ENCODE data around the gene PKN2. TPM values are rescaled to one million over a fixed set of nuclear protein-coding genes. Genes with fewer than 3 reads are reported as not detected.

Gene PKN2
- total and polyA plus RNA-seq, 9 of the 15 experiments (the other 6 are each of a cell fraction or from before 2014, with no cell fraction given) = 4.5 to 25.3 (median 19.2) TPM

GRCh38 chr1:88777604-88778149 lies 93.6 kb downstream of the PKN2 start (continued):
- TF ChIP-seq, protein P1, sequence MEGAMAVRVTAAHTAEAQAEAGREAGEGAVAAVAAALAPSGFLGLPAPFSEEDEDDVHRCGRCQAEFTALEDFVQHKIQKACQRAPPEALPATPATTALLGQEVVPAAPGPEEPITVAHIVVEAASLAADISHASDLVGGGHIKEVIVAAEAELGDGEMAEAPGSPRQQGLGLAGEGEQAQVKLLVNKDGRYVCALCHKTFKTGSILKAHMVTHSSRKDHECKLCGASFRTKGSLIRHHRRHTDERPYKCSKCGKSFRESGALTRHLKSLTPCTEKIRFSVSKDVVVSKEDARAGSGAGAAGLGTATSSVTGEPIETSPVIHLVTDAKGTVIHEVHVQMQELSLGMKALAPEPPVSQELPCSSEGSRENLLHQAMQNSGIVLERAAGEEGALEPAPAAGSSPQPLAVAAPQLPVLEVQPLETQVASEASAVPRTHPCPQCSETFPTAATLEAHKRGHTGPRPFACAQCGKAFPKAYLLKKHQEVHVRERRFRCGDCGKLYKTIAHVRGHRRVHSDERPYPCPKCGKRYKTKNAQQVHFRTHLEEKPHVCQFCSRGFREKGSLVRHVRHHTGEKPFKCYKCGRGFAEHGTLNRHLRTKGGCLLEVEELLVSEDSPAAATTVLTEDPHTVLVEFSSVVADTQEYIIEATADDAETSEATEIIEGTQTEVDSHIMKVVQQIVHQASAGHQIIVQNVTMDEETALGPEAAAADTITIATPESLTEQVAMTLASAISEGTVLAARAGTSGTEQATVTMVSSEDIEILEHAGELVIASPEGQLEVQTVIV (CRISPR knock-in tag; IDR thresholded peaks at IDR 0.05; ENCODE audit: borderline replicate concordance) = no peak
- no peak for TF ChIP-seq UBTF (IDR thresholded peaks at IDR 0.05; ENCODE audit: borderline replicate concordance in 1 of 2, low read depth in 2 of 2, low read length in 2 of 2)
- no peak for TF ChIP-seq ZNF184 (CRISPR knock-in tag; IDR thresholded peaks at IDR 0.05)
- TF ChIP-seq SREBF1 (IDR thresholded peaks at IDR 0.05; ENCODE audit: borderline replicate concordance, low read depth, low read length) = no peak
- no peak for TF ChIP-seq ZNF24 (IDR thresholded peaks at IDR 0.05)
- TF ChIP-seq ZNF282 (CRISPR knock-in tag; IDR thresholded peaks at IDR 0.05) = no peak
- TF ChIP-seq IRF2 (CRISPR knock-in tag; IDR thresholded peaks at IDR 0.05) = no peak
- TF ChIP-seq, protein P2, sequence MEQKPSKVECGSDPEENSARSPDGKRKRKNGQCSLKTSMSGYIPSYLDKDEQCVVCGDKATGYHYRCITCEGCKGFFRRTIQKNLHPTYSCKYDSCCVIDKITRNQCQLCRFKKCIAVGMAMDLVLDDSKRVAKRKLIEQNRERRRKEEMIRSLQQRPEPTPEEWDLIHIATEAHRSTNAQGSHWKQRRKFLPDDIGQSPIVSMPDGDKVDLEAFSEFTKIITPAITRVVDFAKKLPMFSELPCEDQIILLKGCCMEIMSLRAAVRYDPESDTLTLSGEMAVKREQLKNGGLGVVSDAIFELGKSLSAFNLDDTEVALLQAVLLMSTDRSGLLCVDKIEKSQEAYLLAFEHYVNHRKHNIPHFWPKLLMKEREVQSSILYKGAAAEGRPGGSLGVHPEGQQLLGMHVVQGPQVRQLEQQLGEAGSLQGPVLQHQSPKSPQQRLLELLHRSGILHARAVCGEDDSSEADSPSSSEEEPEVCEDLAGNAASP (IDR thresholded peaks at IDR 0.05) = no peak
- no peak for TF ChIP-seq ADNP (tag; IDR thresholded peaks at IDR 0.05)
- TF ChIP-seq KLF16 (IDR thresholded peaks at IDR 0.05) = 0 out of 2 replicates have a peak, but pooled peaks have one; percentile 10
- TF ChIP-seq, protein P3, sequence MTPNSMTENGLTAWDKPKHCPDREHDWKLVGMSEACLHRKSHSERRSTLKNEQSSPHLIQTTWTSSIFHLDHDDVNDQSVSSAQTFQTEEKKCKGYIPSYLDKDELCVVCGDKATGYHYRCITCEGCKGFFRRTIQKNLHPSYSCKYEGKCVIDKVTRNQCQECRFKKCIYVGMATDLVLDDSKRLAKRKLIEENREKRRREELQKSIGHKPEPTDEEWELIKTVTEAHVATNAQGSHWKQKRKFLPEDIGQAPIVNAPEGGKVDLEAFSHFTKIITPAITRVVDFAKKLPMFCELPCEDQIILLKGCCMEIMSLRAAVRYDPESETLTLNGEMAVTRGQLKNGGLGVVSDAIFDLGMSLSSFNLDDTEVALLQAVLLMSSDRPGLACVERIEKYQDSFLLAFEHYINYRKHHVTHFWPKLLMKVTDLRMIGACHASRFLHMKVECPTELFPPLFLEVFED (CRISPR knock-in tag; conservative IDR thresholded peaks at IDR 0.05) = no peak
- 0 out of 2 replicates have a peak, but pooled peaks have one; percentile 38 for TF ChIP-seq SMARCE1 (IDR thresholded peaks at IDR 0.05)
- TF ChIP-seq, protein P4, sequence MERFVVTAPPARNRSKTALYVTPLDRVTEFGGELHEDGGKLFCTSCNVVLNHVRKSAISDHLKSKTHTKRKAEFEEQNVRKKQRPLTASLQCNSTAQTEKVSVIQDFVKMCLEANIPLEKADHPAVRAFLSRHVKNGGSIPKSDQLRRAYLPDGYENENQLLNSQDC (CRISPR knock-in tag; IDR thresholded peaks at IDR 0.05) = no peak
- TF ChIP-seq LARP7 (IDR thresholded peaks at IDR 0.05) = no peak
- no peak for TF ChIP-seq NFRKB (IDR thresholded peaks at IDR 0.05; ENCODE audit: low read depth)
- 0 out of 2 replicates have a peak, but pooled peaks have one; percentile 20 for TF ChIP-seq GATAD2B (IDR thresholded peaks at IDR 0.05; ENCODE audit: borderline replicate concordance)
- no peak for TF ChIP-seq BRD4 (IDR thresholded peaks at IDR 0.05)
- no peak for TF ChIP-seq HNRNPH1 (optimal IDR thresholded peaks at IDR 0.05; ENCODE audit: low read depth, low read length)
- TF ChIP-seq ZNF76 (CRISPR knock-in tag; IDR thresholded peaks at IDR 0.05; ENCODE audit: borderline replicate concordance) = no peak
- no peak; the same call in 1 of the 2 replicates for TF ChIP-seq NCOR1 (IDR thresholded peaks at IDR 0.05)
- TF ChIP-seq KDM4B (IDR thresholded peaks at IDR 0.05; ENCODE audit: borderline replicate concordance in 2 of 2, low read depth in 1 of 2) = no peak
- no peak for TF ChIP-seq BACH1 (tag; IDR thresholded peaks at IDR 0.05)
- no peak for TF ChIP-seq TCF7L2 (IDR thresholded peaks at IDR 0.05; ENCODE audit: low read depth, low read length)
- no peak for TF ChIP-seq ZZZ3 (IDR thresholded peaks at IDR 0.05)

Measured in K562 (cell line).